ENCODE results near the gene REXO4.

GRCh38 chr9:133429214-133429613 lies 11.4 kb upstream of the REXO4 start:
- TF ChIP-seq CTCF (IDR thresholded peaks at IDR 0.05) = no peak
- no peak for TF ChIP-seq POLR2A (IDR thresholded peaks at IDR 0.05)
- TF ChIP-seq POLR2AphosphoS5 (IDR thresholded peaks at IDR 0.05) = no peak

Measured in sigmoid colon (tissue), 4 donors.